Measurements from ENCODE around the gene CFAP54. TPM values are rescaled to one million over a fixed set of nuclear protein-coding genes. Genes with fewer than 3 reads are reported as not detected.

CFAP54 gene
- total and polyA plus RNA-seq, 2 of the 4 experiments (the other 2 are of a cell fraction), result 0.18 to 0.41 TPM

- TF ChIP-seq, protein P1, sequence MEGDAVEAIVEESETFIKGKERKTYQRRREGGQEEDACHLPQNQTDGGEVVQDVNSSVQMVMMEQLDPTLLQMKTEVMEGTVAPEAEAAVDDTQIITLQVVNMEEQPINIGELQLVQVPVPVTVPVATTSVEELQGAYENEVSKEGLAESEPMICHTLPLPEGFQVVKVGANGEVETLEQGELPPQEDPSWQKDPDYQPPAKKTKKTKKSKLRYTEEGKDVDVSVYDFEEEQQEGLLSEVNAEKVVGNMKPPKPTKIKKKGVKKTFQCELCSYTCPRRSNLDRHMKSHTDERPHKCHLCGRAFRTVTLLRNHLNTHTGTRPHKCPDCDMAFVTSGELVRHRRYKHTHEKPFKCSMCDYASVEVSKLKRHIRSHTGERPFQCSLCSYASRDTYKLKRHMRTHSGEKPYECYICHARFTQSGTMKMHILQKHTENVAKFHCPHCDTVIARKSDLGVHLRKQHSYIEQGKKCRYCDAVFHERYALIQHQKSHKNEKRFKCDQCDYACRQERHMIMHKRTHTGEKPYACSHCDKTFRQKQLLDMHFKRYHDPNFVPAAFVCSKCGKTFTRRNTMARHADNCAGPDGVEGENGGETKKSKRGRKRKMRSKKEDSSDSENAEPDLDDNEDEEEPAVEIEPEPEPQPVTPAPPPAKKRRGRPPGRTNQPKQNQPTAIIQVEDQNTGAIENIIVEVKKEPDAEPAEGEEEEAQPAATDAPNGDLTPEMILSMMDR (conservative IDR thresholded peaks at IDR 0.05; ENCODE audit: low read depth, low read length), result no peak
- no peak for TF ChIP-seq ELK1 (IDR thresholded peaks at IDR 0.05; ENCODE audit: borderline replicate concordance, low read depth, low read length)
- TF ChIP-seq MAFK (IDR thresholded peaks at IDR 0.05; ENCODE audit: low read depth, low read length), result no peak
- no peak for TF ChIP-seq BHLHE40 (IDR thresholded peaks at IDR 0.05; ENCODE audit: low read depth, low read length)
These were observed 42.1 kb upstream of the CFAP54 start (continued) for GRCh38 chr12:96447256-96447655.

Data from IMR-90 (cell line).